ENCODE results near the gene TMEM125.

DNA sequence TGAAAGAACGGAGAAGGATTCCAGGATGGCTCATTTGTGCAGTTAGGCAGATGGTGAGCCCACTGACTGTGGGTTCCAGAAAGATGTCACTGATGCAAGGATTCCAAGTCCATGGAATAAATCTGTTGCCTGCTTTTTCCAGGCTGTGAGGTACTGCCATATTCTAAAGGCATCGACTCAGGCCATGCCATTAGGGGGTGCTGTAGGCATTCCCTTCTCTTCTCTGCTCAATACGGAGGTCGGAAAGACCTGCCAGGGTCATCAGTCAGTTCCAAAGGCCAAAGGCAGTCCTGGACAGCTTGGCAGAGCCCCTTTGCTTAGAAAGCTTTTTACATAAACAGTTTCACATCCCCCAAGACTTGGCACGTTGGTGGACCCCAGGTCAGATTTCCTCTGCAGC lies 31.7 kb upstream of the TMEM125 start:
- TF ChIP-seq, protein P1, sequence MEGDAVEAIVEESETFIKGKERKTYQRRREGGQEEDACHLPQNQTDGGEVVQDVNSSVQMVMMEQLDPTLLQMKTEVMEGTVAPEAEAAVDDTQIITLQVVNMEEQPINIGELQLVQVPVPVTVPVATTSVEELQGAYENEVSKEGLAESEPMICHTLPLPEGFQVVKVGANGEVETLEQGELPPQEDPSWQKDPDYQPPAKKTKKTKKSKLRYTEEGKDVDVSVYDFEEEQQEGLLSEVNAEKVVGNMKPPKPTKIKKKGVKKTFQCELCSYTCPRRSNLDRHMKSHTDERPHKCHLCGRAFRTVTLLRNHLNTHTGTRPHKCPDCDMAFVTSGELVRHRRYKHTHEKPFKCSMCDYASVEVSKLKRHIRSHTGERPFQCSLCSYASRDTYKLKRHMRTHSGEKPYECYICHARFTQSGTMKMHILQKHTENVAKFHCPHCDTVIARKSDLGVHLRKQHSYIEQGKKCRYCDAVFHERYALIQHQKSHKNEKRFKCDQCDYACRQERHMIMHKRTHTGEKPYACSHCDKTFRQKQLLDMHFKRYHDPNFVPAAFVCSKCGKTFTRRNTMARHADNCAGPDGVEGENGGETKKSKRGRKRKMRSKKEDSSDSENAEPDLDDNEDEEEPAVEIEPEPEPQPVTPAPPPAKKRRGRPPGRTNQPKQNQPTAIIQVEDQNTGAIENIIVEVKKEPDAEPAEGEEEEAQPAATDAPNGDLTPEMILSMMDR (IDR thresholded peaks at IDR 0.05), result peak in 2 of 3 experiments; percentile 28 to 53
- TF ChIP-seq POLR2A (IDR thresholded peaks at IDR 0.05), result no peak

All from testis (tissue), 2 donors.